HG02678 (cell line): ENCODE results near the gene ELK4.

Experiments used
- ATAC-seq: cut with Tn5 transposase; IDR thresholded peaks from one replicate; pipeline ENCODE4 v1.9.1; 2021; ENCODE audit warnings: mild to moderate bottlenecking, moderate library complexity; ENCODE audit not compliant: unreplicated experiment

The ELK4 gene

DNA sequence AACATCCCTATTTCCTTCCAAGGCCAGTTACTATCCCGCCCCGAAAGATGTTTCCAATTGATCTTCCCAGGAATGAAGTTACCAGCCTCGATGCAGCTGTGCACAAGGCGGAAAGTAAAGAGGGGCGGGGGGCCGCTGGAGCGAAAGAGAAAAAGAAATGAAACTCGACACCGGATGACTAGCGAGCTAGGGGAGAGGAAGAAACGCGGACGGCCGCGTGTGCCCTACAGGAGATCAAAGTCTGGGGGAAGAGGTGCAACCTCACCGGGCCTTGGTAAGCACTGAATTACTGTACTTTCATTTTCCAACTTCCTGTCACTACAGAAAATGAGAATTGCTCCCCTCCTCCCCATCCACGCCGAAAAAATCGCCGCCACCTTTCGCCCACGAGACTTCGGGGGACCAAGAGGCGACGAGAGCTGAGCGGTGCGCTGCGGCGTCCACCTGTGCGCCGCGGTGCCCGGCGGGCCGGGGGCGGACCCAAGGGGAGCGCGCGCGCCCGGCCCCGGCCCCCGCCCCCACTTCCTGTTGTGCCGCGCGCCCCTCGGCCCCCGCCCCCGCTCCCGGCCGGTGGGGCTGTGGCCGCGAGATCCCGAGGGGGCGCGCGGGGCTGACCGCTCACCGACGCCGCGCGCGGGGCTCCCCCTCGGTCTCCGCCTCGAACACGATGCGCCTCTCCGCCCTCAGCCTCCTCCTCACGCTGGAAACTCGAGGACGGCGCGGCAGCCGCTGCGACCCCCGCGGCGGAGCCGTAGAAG is 622 bp downstream of the ELK4 start:
- ATAC-seq: peak; percentile 67

DNA sequence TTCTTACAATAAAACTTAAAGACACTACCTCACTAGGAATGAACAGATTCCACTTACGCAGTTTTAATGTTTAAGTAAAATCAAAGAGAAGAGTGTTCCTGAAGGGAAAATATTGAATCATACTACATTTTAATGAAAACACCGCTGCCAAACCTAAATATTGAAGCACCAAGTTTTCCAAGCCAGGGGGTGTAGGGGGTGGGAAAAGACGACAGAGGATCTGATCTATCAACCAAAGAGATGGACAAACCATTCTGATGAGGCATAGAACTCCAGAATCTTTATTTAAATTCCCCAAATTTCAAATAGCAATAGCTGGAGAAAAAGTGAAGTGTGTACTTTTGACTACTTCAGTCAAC is 1.2 kb downstream of the ELK4 start:
- ATAC-seq: no peak

DNA sequence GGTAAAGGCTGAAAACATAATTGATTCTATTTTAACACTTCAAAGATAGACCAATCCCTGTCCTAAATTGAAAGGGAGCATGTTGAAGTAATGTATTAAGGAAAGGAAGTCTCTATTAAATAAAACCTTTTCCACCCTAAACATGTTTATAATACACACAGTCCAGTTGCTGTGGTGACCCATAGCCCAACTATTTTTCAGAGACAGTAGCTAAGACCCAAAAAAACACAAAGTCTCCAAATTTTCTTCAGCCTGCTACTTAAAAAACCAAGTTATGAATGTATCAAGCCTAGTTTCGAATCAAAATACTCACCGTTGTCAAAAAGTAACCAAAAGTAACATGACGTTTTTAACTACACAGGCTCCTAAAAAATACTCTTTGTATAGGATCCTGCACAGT is 1.6 kb downstream of the ELK4 start:
- no peak for ATAC-seq

DNA sequence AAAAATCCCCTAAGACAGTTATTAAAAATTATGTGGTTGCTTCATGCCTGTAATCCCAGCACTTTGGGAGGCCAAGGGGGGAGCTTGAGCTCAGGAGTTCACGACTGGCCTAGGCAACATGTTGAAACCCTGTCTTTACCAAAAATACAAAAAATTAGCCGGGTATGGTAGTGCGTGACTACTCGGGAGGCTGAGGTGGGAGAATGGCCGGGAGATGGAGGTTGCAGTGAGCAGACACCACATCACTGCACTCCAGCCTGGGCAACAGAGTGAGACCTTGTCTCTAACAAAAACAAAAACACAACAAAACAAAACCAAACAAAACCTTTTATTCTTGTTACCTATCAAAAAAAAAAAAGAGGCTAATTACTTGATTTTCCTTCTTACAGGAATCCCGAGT is 2.1 kb downstream of the ELK4 start:
- no peak for ATAC-seq

DNA sequence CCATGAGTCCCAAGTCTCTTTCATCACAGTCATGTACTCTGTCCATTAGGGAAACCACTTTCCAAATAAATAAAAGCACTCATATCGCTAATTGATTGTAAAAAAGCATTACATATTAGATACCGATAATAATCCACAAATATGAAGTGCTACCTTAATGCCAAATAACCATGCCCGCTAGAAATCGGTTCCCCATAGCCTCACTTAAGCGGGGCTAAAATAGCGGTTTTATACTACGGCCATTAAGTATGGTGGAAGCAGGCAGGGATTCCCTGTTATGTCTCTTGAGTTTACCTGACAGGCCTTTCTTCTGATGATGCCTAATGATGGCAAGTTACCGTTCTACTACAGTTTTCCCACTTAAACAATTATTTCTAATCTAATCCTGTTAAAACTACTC is 3.9 kb downstream of the ELK4 start:
- no peak for ATAC-seq

DNA sequence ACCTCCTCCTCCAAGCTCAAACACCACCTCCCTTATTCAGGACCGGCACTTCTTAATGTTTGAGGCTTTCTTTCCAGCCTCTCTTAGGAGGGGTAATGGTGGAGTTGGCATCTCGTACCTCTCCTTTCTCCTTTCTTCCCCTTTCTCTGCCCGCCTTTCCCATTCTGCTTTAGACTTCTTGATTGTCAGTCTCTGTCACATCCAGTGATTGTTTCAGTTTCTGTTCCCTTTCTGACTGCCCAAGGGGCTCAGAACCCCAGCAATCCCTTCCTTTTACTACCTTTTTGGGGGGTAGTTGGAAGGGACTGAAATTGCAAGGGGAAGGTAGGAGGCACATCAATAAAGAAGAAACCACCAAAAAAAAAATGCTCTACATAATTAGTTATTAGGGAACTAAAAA is 5.6 kb downstream of the ELK4 start:
- ATAC-seq: no peak

DNA sequence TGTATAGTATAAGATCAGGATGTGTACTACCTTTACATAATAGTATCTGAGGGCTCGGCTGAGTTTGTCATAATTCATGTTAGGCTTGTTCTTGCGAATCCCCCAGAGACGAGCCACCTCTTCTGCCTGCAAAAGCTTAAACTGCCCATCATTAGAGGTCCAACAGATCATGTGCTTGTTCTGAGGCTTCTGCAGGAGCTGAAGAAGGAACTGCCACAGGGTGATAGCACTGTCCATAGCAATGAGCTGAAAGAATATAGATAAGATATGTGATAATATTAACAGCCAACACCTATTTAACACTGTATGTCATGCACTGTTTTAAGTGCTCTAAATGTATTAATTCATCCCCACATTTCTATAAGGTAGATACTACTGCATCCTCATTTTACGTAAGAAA is 8.2 kb downstream of the ELK4 start:
- ATAC-seq: no peak

DNA sequence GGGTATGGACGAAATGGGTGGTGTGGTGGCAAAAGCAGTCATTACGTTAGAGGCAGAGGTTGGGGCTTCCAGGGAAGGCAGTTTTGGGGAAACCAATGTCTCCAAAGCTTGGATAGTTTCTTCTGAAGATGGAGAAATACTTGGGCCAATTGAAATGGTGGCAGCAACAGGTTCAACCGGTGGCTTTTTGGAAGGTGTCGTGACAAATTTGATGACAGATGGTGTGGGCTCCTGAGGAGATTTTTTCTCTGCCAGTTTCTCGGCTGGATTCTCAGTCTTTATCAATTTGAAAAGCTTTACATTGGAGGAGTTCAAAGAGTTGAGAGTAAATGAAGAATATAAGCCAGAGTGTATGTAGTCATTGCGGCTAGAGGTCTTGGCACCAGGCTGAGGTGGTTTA is 11.5 kb downstream of the ELK4 start:
- ATAC-seq: no peak

DNA sequence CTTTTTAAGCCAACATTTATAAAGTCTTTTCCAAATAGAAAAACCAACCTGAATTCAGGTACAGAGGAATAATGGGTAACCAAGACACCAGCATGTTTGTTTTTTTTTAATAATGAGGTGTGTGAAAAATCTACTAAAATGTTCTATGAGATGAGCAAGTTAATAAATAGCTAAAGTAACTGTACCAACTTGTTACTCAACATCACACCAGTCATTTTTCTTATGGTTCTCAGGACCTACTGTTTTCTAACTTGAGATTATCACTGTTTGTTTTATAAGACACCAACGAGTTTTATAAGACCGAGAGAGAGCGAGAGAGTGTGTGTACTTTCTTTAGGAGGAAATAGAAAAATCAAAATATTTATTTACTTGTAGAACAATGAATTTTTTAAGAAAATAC is 12.4 kb downstream of the ELK4 start:
- no peak for ATAC-seq

DNA sequence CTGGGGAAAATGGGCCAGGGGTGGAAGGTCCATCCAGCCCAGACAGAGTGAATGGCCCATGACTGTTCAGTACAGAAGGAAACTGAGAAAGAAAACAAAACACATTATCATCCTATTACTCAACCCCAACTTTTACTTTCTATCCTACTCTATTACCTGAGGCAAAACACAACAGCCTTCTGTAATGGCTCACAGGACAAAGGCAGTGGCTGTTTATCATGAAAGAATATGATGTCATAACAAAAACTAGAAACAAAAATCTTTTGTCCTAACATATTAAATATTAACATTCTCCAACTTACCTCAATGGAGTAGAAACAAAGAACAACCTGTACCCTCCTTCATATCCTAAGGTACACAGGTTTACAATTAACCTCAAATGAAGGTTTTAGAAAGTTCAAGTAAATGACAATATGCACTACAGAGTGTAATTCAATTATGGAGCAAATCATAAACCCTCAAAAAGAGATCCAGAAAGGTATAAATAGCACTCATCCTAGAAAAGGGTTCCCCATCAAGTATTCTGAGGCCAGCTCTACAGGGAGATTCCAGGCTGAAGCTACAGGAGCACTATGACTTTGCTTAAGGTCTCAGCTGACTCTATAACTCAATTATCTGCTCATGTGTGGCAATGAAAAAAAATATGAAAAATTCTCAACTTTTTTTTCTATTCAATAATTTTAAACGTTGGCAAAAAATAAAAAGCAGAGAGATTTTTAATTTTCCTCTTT is 15.1 kb downstream of the ELK4 start:
- ATAC-seq: peak; percentile 67

DNA sequence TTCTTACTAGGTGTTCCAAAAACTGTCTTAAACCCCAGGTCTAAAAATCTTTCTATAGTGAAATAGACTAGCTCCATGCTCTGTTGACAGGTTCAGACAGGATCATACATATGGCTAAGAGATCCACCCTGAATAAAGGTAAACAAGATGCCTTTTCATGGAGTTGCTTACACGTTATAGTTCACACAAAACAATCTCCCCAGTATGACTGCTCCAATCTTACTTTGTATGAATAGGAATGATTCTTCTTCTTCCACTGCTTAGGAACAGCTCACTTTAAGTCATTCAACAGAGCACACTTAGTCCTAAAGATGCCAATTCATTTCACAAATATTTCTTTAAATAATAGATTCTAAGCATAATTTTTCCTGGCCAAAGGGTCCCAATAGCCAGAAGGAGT is 16.0 kb downstream of the ELK4 start:
- no peak for ATAC-seq

DNA sequence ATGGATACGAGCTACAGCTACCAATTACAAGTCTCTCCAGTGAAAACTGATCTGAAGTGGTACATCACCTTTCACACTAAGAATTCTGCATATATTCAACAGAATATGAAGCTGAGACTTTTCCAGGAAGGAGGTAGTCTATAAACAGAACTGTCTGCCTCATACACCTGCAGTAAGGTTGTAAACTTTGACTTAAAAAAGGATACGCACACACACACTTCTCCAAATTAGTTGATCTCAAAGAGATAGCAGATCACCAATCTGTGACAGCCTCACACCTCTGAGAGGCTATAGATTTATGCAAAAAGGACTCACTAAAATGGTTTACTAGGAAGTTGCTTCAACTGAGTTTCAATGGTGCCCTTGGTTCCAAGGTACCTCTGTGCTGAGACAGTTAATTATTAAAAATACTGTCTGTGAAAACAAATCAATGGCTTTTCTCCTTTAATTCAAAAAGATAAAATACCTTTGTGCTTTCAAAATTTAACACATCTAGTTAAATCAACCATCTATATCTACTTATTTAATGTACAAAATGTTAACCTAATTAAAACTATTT is 17.9 kb downstream of the ELK4 start:
- no peak for ATAC-seq

DNA sequence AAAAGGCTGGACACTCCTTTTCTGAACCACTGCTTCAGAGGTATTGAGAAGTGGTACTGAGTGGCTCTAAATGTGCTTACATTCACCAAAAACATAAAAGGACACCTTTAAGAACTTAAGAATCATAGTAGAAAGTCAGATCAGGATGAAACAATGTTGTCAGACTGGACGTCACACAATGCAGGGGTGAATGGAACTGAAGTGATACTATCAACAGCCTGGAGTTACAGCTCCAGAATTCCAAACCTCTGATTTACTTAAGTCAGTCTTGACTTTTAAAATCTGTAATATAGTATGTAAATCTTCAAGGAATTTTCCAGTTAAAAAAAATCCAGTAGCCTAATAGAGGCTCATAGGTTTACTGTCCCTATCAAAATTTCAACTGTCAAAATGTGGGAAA is 19.3 kb downstream of the ELK4 start:
- no peak for ATAC-seq

DNA sequence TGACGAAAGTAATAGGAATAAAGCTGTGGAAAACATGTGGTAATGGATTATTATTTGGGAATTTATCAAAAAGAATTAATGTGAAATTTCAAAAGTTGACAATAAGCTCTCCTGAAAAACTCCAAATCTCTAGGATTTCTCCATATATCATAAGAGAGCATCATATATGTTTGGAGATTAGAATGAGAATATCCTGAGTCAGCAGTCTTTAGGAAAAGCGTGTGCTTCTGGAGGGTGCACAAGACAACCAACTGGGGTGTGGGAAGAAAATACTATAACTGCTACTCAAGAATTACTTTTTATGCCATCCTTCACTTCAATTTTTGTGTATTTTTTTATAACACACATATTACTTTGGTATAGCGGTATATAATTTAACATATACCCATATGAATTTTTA is 19.7 kb downstream of the ELK4 start:
- ATAC-seq: no peak

DNA sequence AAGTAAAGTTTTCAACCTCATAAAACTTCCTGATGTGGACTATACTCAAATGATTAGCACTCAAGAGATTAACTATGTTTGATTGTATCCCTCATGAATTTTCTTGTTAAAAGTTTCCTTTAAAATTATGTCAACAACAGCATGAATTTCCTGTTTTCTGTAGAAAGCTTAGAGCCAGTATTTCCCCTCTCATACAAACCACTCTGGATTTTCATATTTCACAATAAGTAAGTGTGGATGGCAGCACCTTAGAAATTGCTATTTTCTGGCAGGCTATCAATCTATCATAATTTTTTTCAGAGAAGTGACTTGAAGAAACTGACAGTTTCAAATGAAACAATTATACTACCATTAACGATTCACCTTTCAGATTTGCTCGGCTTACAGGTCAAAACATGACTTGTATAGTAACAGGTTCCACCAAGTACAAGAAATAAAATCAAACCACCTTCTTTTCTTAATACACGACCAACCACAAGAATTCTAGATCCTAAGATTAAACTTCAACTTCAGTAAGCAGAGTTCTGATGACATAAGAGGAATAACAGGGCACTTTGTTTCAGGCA is 20.8 kb downstream of the ELK4 start:
- no peak for ATAC-seq

DNA sequence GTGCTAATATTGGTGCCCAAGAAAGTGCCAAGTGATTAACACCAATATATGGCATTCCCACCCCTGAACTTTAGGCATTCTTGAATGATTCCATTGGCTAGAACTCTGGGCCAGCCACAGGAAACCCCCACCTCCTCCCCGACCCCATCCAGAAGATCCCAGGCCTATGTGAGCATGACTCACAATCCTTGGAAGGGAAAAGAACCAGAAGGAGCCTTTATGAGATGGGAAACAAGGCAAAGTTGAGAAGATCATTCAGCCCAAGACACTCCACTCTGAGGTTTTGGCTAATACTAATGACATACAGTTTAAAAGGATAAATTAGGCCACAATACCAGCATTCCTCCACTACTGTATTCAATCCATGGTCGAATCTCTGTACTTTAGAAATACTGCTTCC is 21.8 kb downstream of the ELK4 start:
- no peak for ATAC-seq

DNA sequence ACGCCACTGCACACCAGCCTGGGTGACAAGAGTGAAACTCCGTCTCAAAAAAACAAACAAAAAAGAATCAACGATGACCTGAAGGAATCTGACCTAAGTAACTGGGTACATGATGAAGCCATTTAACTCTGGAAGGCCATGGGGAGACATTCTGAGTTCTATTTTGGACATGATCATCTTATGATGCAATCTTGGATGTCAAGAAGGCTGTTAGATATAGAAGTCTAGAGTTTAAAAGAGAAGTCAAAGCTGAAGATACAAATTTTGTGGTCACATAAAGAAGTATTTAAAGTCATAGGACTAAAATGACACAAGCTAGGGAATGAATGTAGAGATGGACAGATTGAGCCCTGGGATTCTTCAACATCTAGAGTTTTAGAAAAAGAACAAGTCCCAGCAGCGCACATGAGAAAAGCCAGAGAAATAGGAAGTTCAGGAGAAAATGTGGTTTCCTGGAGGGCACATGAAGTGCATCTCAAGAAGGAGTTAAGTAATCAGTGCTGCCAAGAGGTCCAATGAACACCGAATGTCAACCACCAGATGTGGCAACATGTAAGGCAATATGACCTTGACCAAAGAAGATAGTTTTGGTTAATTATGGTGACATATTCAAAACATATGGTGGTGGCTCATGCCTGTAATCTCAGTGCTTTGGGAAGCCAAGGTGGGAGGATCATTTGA is 26.8 kb downstream of the ELK4 start:
- no peak for ATAC-seq

DNA sequence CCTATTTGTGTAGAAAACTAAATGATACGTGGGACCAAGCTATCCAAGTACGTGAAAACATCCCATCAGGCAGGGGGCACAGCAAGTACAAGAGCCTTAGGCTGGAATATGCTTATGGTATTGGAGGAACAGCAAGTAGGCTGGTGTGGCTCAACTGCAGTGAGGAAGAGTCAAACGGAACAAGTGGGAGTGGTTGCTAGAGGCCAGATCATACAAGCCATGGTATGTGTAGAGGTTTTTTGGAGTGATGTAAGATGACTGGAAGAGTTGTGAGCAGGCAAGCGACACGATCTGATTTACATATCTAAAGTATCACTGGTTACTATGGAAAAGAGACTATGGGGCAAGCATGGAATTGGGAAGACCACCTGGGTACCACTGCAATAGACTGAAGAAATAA is 27.8 kb downstream of the ELK4 start:
- ATAC-seq: no peak

DNA sequence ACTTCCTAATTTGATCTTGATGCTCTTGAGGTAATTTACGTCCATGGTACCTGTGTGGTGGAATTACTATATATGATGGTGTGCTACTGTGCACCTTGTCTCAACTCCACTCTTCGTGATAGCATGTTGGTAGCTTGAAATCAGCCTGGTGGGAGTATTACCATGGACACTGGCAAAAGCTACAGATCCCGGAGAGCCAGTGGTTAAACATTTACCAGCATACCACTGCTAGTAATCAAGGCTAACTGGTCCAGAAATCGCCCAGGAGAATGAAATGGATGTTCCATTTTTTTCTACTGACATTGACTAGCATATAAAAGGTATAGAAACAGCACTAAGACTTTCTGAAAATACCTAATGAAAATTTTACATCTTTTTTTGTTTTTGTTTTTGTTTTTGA is 30.6 kb downstream of the ELK4 start:
- ATAC-seq: no peak

DNA sequence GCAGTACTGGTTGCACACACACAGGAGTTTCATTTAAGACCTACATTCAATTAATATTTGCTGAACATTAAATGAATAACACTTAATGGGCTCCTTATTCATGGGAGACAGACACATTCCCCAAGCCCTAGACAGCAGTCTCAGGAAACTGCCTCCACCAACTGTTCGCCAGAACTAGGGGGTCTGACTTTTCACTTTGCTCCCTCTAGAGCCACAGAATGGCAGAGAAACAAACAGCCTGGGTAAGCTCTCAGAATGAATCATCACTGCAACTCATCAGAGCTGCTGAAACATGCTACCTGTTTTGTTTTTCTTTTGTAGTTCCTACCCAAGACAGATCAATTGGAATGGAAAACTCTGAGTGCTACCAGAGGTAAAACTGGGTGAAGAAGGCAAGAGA is 31.7 kb downstream of the ELK4 start:
- ATAC-seq: peak; percentile 66

DNA sequence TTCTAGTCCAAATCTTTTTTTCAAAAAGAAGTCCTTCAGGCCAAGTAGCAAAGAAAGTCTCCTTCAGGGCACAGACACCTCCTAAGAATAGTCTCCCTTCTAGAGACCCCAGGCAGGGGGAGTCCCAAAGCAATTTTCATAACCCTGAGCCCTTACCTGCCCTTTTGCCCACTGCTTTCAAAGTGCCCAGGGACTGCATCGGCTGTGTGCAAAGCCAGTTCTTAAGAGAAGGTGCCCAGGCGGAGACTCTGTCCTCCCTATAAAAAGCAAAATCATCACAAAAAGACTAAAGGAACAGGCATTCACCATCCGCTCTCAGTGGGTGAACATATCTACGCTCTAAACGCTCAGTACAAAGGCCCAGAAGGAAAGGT is 32.2 kb downstream of the ELK4 start:
- no peak for ATAC-seq
